GM18499 (cell line): ENCODE data around the gene SLC15A2.
"Not testable (repeated sequence)": the region's sequence is repeated elsewhere in the genome, so short reads cannot be mapped to it uniquely, and the experiment has no call there.

Experiments used
- ATAC-seq: cut with Tn5 transposase; IDR thresholded peaks from one replicate; pipeline ENCODE4 v1.9.1; 2021; ENCODE audit warnings: moderate number of reproducible peaks; ENCODE audit not compliant: insufficient read depth, unreplicated experiment

Gene SLC15A2

GRCh38 chr3:121894301-121894990 lies at the start of gene SLC15A2:
SLC15A2 (plus strand) TSS chr3:121894401; CDS start chr3:121894477, 76 bp downstream.
- no peak for ATAC-seq

- no peak for ATAC-seq
These were observed 49.3 kb upstream of the SLC15A2 start for GRCh38 chr3:121844892-121845291.

- no peak for ATAC-seq
These were observed 41.9 kb upstream of the SLC15A2 start for GRCh38 chr3:121852256-121852655.

GRCh38 chr3:121855555-121855954 lies 38.6 kb upstream of the SLC15A2 start:
- no peak for ATAC-seq

GRCh38 chr3:121857778-121858177 lies 36.4 kb upstream of the SLC15A2 start:
- not testable (repeated sequence) for ATAC-seq

GRCh38 chr3:121863247-121863646 lies 31.0 kb upstream of the SLC15A2 start:
- not testable (repeated sequence) for ATAC-seq

GRCh38 chr3:121863801-121864200 lies 30.4 kb upstream of the SLC15A2 start:
- ATAC-seq: no peak

GRCh38 chr3:121869736-121870135 lies 24.5 kb upstream of the SLC15A2 start:
- no peak for ATAC-seq

GRCh38 chr3:121870717-121871116 lies 23.5 kb upstream of the SLC15A2 start:
- ATAC-seq: no peak

GRCh38 chr3:121871430-121871829 lies 22.8 kb upstream of the SLC15A2 start:
- ATAC-seq: no peak

GRCh38 chr3:121878411-121878810 lies 15.8 kb upstream of the SLC15A2 start:
- ATAC-seq: no peak

- ATAC-seq: no peak
These were observed 10.7 kb upstream of the SLC15A2 start for GRCh38 chr3:121883507-121883906.

- ATAC-seq: no peak
These were observed 8.8 kb upstream of the SLC15A2 start for GRCh38 chr3:121885386-121885785.

- ATAC-seq: no peak
These were observed 920 bp downstream of the SLC15A2 start for GRCh38 chr3:121895121-121895520.

- ATAC-seq: no peak
These were observed 1.5 kb downstream of the SLC15A2 start for GRCh38 chr3:121895736-121896135.

- ATAC-seq: no peak
These were observed 2.6 kb downstream of the SLC15A2 start for GRCh38 chr3:121896823-121897222.

- no peak for ATAC-seq
These were observed 3.1 kb downstream of the SLC15A2 start for GRCh38 chr3:121897296-121897695.

- no peak for ATAC-seq
These were observed 19.2 kb downstream of the SLC15A2 start for GRCh38 chr3:121913305-121913990.

- no peak for ATAC-seq
These were observed 20.1 kb downstream of the SLC15A2 start for GRCh38 chr3:121914081-121914998.

GRCh38 chr3:121916189-121916588 lies 22.0 kb downstream of the SLC15A2 start:
- ATAC-seq: no peak
